Activated T-helper 2 cell treated with anti-CD3 and anti-CD28 coated beads, Interferon-gamma antibody, Interleukin-2, Interleukin-4, amounts not matched to agents 10 μg/mL and 5 μg/mL and 100 μg/mL, durations not matched to agents 14 hours and 24 hours and 36 hours (primary cell): ENCODE measurements around the gene UGT1A9. TPM values are rescaled to one million over a fixed set of nuclear protein-coding genes. Genes with fewer than 3 reads are reported as not detected.
"Not testable (repeated sequence)": the region's sequence is repeated elsewhere in the genome, so short reads cannot be mapped to it uniquely, and the experiment has no call there.

Experiments used
- DNase-seq: peaks from one replicate; pipeline ENCODE4 v3.0.0; 2021; ENCODE audit warnings: low spot score
- H3K27ac Mint-ChIP-seq: one replicate; pipeline ENCODE4 v1.8.0; 2021; ENCODE audit warnings: mixed read lengths
- H3K27me3 Mint-ChIP-seq: one replicate; pipeline ENCODE4 v1.8.0; 2021; ENCODE audit warnings: low read depth, mixed read lengths
- H3K36me3 Mint-ChIP-seq: one replicate; pipeline ENCODE4 v1.8.0; 2021; ENCODE audit warnings: low read depth, mixed read lengths
- H3K4me1 Mint-ChIP-seq: one replicate; pipeline ENCODE4 v1.8.0; 2021; ENCODE audit warnings: low read depth, mixed read lengths
- H3K4me3 Mint-ChIP-seq: one replicate; pipeline ENCODE4 v1.8.0; 2021; ENCODE audit warnings: low read depth, mild to moderate bottlenecking, moderate library complexity, mixed read lengths
- H3K9me3 Mint-ChIP-seq: one replicate; pipeline ENCODE4 v1.8.0; 2021; ENCODE audit warnings: mixed read lengths
- intact Hi-C: fragments of 100-400 bp; cut with micrococcal nuclease; formaldehyde crosslinking; loops from one replicate; pipeline ENCODE4 v1.15.1; 2023
- total RNA-seq: library from RNA; stranded (reverse); gene quantifications from 2 replicates; pipeline ENCODE4 v1.2.3, GENCODE V29; 2022

The UGT1A9 gene
- not detected in 2 replicates for total RNA-seq

DNA sequence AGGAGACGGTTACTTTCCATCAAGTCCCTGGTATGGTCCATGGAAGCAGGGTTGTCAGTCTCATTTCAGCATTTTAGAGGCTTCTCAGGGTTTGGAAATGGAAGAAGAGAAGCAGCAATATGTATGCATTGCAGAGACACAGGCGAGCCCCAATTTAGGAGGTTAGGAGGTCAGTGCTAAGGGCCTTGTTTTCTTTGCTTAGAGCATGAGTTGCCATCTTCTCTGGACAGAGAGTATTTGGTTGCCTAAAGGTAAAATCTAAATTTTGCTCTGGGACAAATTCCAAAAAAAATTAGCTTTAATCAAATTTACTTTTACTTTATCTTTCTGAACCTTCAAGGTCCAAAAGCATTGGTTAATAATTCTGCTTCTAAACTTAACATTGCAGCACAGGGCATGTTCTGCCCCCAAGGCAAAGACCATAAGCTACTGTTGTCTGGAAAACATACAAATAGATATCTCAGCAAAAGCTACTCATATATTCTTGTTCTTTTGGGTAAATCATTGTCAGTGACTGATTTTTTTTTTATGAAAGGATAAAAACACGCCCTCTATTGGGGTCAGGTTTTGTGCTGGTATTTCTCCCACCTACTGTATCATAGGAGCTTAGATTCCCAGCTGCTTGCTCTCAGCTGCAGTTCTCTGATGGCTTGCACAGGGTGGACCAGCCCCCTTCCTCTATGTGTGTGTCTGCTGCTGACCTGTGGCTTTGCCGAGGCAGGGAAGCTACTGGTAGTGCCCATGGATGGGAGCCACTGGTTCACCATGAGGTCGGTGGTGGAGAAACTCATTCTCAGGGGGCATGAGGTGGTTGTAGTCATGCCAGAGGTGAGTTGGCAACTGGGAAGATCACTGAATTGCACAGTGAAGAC, at the start of gene UGT1A9:
UGT1A9 (plus strand) TSS at position 609 of the 872 bp plus-strand sequence; CDS start at position 646, 37 bp downstream.
- Mint-ChIP-seq H3K27ac (no peak within 1 kb of the TSS), H3K4me3 (no peak within 1 kb of the TSS), H3K27me3 (peaks cover 12% of the 10 kb centered on the region), H3K9me3 (no peaks in the 10 kb centered on the region), H3K4me1 (no peaks in the 10 kb centered on the region), H3K36me3 (no peaks in the 10 kb centered on the region)
- intact Hi-C loops: no loop called here
- no peak for DNase-seq

- Mint-ChIP-seq H3K9me3 (no peaks in the 10 kb centered on the region), H3K4me1 (no peaks in the 10 kb centered on the region), H3K27ac (no peak overlapping the region), H3K36me3 (no peaks in the 10 kb centered on the region), H3K4me3 (no peak overlapping the region), H3K27me3 (peaks cover 18% of the 10 kb centered on the region)
- intact Hi-C loops: no loop called here
- no peak for DNase-seq
Observed at GRCh38 chr2:233627331-233628025, 44.2 kb upstream of the UGT1A9 start.

DNA sequence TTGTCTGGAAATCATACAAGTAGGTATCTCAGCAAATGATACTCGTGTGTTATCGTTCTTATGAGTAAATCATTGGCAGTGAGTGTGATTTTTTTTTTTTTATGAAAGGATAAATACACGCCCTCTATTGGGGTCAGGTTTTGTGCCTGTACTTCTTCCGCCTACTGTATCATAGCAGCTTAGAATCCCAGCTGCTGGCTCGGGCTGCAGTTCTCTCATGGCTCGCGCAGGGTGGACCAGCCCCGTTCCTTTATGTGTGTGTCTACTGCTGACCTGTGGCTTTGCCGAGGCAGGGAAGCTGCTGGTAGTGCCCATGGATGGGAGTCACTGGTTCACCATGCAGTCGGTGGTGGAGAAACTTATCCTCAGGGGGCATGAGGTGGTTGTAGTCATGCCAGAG, 35.4 kb upstream of the UGT1A9 start, which contains the start of gene UGT1A10:
UGT1A10 (plus strand) TSS at position 143 of the 400 bp plus-strand sequence; CDS start at position 218, 75 bp downstream.
- H3K4me1 Mint-ChIP-seq, H3K9me3 Mint-ChIP-seq, H3K36me3 Mint-ChIP-seq, H3K27ac Mint-ChIP-seq, H3K4me3 Mint-ChIP-seq, intact Hi-C loops, DNase-seq: not testable (repeated sequence)
- peaks cover 24% of the 10 kb centered on the region for H3K27me3 Mint-ChIP-seq

GRCh38 chr2:233638836-233639235, 32.9 kb upstream of the UGT1A9 start:
- no peak for DNase-seq
- peaks cover 19% of the 10 kb centered on the region for H3K27me3 Mint-ChIP-seq
- no peaks in the 10 kb centered on the region for H3K36me3 Mint-ChIP-seq
- no peaks in the 10 kb centered on the region for H3K9me3 Mint-ChIP-seq
- H3K4me1 Mint-ChIP-seq: no peaks in the 10 kb centered on the region
- no peak overlapping the region for H3K27ac Mint-ChIP-seq
- no peak overlapping the region for H3K4me3 Mint-ChIP-seq
- intact Hi-C loops: no loop called here

GRCh38 chr2:233639860-233640259, 31.8 kb upstream of the UGT1A9 start:
- intact Hi-C loops: no loop called here
- Mint-ChIP-seq H3K27ac (no peak overlapping the region), H3K36me3 (no peaks in the 10 kb centered on the region), H3K4me3 (no peak overlapping the region), H3K27me3 (peaks cover 16% of the 10 kb centered on the region), H3K9me3 (peaks cover 4% of the 10 kb centered on the region), H3K4me1 (no peaks in the 10 kb centered on the region)
- no peak for DNase-seq

DNA sequence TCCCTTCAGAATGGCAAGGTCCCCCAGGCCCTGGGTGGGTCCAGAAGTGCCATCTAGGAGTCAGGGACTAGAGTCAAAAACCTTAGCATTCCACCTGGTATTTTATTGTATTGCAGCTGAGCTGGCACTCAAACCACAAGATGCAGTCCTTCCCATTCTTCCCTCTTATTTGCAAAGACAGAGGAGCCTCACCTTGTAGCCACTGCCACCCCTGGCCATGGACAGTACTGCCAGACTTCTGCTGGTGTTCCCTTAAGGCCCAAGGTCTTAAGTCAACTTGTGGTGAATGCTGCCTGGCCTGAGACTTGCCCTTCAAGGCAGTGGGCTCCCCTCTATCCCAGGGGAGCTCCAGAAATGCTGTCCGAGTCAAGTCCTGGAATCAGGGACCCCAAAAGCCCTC, 28.6 kb upstream of the UGT1A9 start:
- Mint-ChIP-seq H3K36me3 (no peaks in the 10 kb centered on the region), H3K27ac (no peak overlapping the region), H3K4me1 (no peaks in the 10 kb centered on the region), H3K27me3 (peaks cover 10% of the 10 kb centered on the region), H3K4me3 (no peak overlapping the region), H3K9me3 (peaks cover 22% of the 10 kb centered on the region)
- no peak for DNase-seq
- intact Hi-C loops: no loop called here

DNA sequence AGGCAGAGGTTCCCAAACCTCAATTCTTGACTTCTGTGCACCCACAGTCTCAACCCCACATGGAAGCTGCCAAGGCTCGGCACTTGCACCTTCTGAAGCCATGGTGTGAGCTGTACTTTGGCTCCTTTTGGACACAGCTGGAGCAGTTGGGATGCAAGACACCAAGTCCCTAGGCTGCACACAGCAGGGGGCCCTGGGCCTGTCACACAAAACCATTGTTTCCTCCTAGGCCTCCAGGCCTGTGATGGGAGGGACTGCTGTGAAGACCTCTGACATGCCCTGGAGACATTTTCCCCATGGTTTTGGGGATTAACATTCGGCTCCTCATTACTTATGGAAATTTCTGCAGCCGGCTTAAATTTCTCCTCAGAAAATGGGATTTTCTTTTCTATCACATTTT, 25.7 kb upstream of the UGT1A9 start:
- H3K4me1 Mint-ChIP-seq, intact Hi-C loops, H3K27ac Mint-ChIP-seq, H3K36me3 Mint-ChIP-seq, DNase-seq, H3K27me3 Mint-ChIP-seq, H3K4me3 Mint-ChIP-seq: not testable (repeated sequence)
- peaks cover 22% of the 10 kb centered on the region for H3K9me3 Mint-ChIP-seq

GRCh38 chr2:233650981-233651380, 20.7 kb upstream of the UGT1A9 start:
- H3K4me1 Mint-ChIP-seq: no peaks in the 10 kb centered on the region
- H3K4me3 Mint-ChIP-seq: no peak overlapping the region
- intact Hi-C loops: no loop called here
- H3K27me3 Mint-ChIP-seq: peaks cover 10% of the 10 kb centered on the region
- H3K27ac Mint-ChIP-seq: no peak overlapping the region
- no peaks in the 10 kb centered on the region for H3K36me3 Mint-ChIP-seq
- H3K9me3 Mint-ChIP-seq: peaks cover 15% of the 10 kb centered on the region
- DNase-seq: no peak

GRCh38 chr2:233651430-233651829, 20.3 kb upstream of the UGT1A9 start:
- Mint-ChIP-seq H3K27ac (no peak overlapping the region), H3K4me3 (no peak overlapping the region), H3K4me1 (no peaks in the 10 kb centered on the region), H3K27me3 (peaks cover 10% of the 10 kb centered on the region), H3K36me3 (no peaks in the 10 kb centered on the region), H3K9me3 (peaks cover 13% of the 10 kb centered on the region)
- intact Hi-C loops: no loop called here
- no peak for DNase-seq

DNA sequence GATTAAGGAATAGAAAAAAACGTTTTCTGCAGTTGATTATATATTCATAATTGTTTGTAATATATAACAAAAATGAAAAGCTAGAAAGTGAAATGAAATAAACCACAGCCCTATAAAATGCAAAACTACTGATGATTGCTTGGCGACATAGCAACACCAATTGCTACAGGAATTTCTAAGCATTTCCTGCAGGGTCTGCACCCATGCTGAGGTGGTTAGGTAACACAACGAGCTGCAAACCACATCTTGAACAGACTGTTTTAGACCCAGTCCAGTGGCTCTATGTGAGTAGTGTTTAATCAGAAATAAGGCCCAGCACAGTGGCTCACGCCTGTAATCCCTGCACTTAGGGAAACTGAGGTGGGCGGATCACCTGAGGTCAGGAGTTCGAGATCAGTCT, 17.2 kb upstream of the UGT1A9 start:
- no peaks in the 10 kb centered on the region for H3K9me3 Mint-ChIP-seq
- peaks cover 1% of the 10 kb centered on the region for H3K4me1 Mint-ChIP-seq
- H3K27me3 Mint-ChIP-seq: peaks cover 25% of the 10 kb centered on the region
- no peak overlapping the region for H3K27ac Mint-ChIP-seq
- intact Hi-C loops: no loop called here
- no peak for DNase-seq
- H3K36me3 Mint-ChIP-seq: no peaks in the 10 kb centered on the region
- no peak overlapping the region for H3K4me3 Mint-ChIP-seq

GRCh38 chr2:233655043-233655442, 16.7 kb upstream of the UGT1A9 start:
- H3K9me3 Mint-ChIP-seq: no peaks in the 10 kb centered on the region
- intact Hi-C loops: no loop called here
- peaks cover 1% of the 10 kb centered on the region for H3K4me1 Mint-ChIP-seq
- no peak for DNase-seq
- H3K4me3 Mint-ChIP-seq: no peak overlapping the region
- no peaks in the 10 kb centered on the region for H3K36me3 Mint-ChIP-seq
- no peak overlapping the region for H3K27ac Mint-ChIP-seq
- H3K27me3 Mint-ChIP-seq: peaks cover 30% of the 10 kb centered on the region

GRCh38 chr2:233655943-233656342, 15.8 kb upstream of the UGT1A9 start:
- H3K27ac Mint-ChIP-seq, H3K4me3 Mint-ChIP-seq, intact Hi-C loops, H3K36me3 Mint-ChIP-seq, H3K4me1 Mint-ChIP-seq, H3K9me3 Mint-ChIP-seq, DNase-seq: not testable (repeated sequence)
- H3K27me3 Mint-ChIP-seq: peaks cover 36% of the 10 kb centered on the region

DNA sequence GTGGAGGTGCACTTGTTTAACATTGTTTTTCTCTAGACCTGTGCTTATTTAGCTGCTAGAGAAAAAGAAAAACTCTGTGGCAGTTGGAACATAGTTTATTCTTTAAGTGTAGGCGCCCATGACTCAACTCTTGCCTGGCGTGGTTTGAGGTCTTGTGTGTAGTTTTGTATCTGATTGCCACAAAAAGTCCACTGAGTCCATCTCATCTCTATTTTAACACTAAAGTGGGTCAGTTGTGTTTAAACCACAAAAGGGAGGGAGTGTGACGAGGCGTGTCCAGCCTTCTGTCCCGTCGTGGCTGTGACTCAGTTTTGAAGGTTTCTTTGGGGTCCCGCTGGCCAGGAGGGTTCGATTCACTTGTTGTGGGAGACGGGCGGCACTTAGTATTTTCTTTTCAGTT, 15.3 kb upstream of the UGT1A9 start:
- no peak for DNase-seq
- Mint-ChIP-seq H3K4me1 (peaks cover 1% of the 10 kb centered on the region), H3K36me3 (no peaks in the 10 kb centered on the region), H3K9me3 (no peaks in the 10 kb centered on the region), H3K27me3 (peaks cover 36% of the 10 kb centered on the region), H3K27ac (no peak overlapping the region), H3K4me3 (no peak overlapping the region)
- intact Hi-C loops: no loop called here
